Retinal pigment epithelial cell (primary cell): ENCODE measurements around the gene ALK.

ENCODE experiments used
- DNase-seq: peaks from one replicate; pipeline ENCODE4 v3.0.0-alpha.2; 2010; ENCODE audit warnings: low read depth
- H3K4me3 ChIP-seq: 2 replicates; pipeline ENCODE4 v1.5.1; 2011; ENCODE audit warnings: mild to moderate bottlenecking, low read length, control low read depth, moderate library complexity
- TF ChIP-seq, protein P1 (sequence below): conservative IDR thresholded peaks from 2 replicates; pipeline ENCODE4 v1.5.1; 2011; ENCODE audit warnings: low read depth, low read length, control low read depth, inconsistent platforms

The ALK gene

DNA sequence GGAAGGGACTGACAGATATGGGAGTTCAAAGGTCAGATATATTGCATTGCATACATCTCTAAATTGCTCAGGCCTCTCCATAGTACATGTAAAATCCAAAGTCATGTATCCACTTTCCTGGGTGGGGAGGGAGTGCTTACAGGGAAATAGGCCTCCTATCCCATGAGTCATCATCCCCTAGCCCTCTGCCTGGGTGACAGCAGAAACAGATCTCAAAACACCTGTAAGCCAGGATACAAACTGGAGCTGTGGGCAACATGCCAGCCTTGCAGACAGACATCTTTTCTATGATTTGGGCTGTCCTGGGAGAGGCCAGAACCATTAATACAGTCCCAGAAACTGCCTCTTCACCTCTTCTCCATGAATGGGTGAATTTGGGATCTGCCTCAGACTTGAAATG lies 4.8 kb downstream of the ALK start:
- TF ChIP-seq, protein P1, sequence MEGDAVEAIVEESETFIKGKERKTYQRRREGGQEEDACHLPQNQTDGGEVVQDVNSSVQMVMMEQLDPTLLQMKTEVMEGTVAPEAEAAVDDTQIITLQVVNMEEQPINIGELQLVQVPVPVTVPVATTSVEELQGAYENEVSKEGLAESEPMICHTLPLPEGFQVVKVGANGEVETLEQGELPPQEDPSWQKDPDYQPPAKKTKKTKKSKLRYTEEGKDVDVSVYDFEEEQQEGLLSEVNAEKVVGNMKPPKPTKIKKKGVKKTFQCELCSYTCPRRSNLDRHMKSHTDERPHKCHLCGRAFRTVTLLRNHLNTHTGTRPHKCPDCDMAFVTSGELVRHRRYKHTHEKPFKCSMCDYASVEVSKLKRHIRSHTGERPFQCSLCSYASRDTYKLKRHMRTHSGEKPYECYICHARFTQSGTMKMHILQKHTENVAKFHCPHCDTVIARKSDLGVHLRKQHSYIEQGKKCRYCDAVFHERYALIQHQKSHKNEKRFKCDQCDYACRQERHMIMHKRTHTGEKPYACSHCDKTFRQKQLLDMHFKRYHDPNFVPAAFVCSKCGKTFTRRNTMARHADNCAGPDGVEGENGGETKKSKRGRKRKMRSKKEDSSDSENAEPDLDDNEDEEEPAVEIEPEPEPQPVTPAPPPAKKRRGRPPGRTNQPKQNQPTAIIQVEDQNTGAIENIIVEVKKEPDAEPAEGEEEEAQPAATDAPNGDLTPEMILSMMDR: no peak
- no peak for DNase-seq
- no peak overlapping the region for H3K4me3 ChIP-seq

DNA sequence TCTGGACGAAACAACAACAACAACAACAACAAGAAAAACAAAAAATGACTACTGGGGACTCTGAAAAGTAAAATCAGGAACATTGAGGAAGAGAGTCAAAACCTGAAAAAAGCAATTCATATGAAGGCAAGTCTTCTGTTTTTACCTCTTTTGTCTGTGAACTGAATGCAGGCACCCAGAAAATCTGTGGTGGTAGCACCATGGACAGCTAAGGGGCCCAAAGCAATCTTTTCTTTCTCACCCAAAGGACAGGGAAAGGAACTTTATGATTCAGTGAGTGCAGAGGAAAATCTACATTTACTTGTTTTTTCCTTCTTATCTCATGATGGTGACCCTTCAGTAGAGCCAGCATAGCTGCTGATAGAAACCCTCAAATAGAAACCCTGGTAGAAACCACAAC lies 10.4 kb downstream of the ALK start:
- no peak for DNase-seq
- TF ChIP-seq, protein P1: no peak
- no peak overlapping the region for H3K4me3 ChIP-seq

DNA sequence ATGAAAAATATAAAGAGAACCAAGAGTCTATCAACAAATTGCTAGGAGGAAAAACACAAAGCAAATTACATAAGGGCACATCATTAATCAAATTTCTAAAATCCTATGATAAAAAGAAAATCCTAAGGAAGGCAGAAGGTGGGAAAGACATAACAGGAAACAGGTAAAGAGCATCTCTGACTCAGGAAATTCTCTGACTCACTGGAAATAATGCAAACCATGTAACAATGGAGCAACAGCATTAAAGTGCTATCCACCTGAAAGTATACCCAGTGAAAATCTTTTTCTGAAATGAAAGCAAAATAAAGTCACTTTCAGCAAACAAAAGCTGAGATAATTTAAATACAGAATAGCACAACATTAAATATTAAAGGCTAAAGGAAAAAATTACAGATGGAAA lies 10.9 kb downstream of the ALK start:
- TF ChIP-seq, protein P1: no peak
- H3K4me3 ChIP-seq: no peak overlapping the region
- no peak for DNase-seq

DNA sequence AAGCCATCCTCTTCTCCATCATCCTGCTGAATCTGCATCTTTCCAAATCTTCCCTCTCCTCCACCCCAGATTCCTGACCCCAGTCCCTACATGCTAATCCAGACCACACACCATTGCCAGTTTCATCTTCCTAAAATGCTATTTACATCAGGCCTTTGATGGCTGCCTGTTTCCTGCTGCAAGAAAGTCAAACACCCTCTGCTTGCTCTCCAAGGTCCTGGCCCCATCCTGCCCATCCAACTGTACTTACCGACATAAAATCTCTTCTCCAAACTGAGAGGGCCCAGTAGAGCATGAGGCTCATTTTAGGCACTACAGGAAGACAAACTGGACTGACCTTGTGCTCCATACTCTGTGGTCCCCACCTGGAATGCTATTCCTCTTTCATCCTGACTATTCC lies 19.0 kb downstream of the ALK start:
- DNase-seq: no peak
- H3K4me3 ChIP-seq: no peak overlapping the region
- TF ChIP-seq, protein P1: no peak

DNA sequence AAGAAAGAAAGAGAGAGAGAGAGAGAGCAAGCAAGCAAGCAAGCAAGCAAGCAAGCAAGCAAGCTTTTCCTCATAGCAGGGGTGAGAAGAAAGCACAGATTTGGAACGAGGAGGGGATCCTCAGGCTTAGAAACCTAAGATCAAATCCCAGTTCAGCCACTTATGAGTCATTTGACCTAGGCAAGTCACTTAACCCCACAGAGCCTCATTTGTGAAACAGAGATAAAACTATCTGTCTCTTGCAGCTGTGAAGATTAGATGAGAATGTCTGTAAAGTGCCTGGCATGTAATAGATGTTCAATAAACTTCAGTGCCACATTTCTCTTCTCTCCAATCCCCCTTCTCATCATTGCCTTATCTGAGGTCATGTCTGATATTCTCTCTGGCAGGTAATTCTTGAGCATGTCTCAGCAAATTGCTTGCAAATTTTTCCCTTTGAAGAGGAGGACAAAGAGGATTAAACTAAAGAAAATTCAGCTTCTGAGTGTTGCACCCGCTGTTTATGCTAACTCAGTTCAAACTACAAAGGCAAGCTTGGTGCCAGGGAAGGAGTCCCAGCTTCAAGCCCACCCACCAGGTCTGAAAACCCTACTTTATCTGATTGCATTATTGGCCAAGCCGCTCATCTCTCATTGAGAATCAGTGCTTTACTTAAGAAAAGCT lies 20.3 kb downstream of the ALK start:
- DNase-seq: no peak
- TF ChIP-seq, protein P1: no peak
- H3K4me3 ChIP-seq: no peak overlapping the region

DNA sequence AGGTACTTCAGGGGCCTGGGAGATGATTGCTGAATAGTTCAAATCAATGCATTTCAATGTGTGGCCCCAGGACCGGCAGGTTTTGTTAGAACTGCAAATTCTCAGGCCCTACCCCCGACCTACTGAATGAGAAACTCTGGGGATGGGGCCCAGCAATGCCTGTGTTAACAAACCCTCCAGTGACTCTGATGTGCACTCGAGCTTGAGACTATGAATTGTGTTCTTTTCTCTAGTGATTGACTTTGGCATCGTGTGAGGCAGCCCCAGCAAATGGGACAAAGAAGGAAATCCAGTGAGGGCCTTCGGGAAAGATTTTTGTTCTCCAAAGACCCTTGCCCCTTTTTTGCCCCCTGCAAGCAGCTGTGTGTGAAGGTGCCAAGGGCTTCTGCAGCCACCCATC lies 22.4 kb downstream of the ALK start:
- TF ChIP-seq, protein P1: no peak
- no peak overlapping the region for H3K4me3 ChIP-seq
- DNase-seq: no peak

DNA sequence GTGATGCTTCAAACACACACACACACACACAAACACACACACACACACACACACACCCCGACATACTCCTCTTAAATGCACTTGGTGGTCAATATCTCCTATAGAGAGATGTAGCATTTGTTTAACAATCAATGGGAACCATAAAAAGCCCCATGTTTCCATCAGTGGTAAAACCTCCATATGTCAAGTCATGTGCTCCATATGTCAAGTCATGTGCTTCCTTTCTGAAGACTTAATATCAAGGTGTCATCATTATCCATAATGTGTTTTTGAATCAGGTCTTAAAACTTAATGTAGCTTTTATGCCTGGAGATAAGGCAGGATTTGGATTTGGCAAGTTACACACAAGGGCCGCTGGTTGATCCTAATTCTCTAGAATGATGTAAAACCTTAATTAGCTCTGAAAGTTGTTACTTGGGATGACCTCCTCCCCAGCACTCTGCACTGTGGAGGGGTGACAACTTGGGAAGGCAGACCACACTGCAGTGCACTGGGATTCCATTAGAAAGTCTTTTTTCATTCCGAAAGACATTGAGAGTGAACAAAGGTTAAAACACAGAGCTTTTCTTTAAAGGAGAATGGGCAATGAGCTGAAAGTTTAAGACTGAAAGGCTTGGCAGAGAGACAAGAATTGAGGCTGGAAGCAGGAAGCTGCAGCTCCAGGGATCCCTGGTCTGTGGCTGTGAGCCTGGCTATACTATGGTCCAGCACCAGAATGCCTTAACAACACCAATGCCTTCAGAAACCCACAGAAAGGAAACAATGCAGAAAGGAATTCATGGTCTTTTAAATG lies 26.4 kb downstream of the ALK start:
- no peak for DNase-seq
- TF ChIP-seq, protein P1: no peak
- H3K4me3 ChIP-seq: no peak overlapping the region
